H1 (cell line): ENCODE measurements around the gene EGF. TPM values are rescaled to one million over a fixed set of nuclear protein-coding genes. Genes with fewer than 3 reads are reported as not detected.

Source experiments
- CTCF ChIA-PET: fragments of 300-600 bp; sonication (Branson Sonifier 250); formaldehyde crosslinking; loops from one replicate; lab custom pipeline; 2021; ENCODE audit not compliant: partially characterized antibody; lab: Charles Lee
- POLR2A ChIA-PET: fragments of 300-600 bp; sonication (Branson Sonifier 250); formaldehyde crosslinking; loops from one replicate; lab custom pipeline; 2021; ENCODE audit warnings: inconsistent platforms; ENCODE audit not compliant: partially characterized antibody; lab: Charles Lee
- DNase-seq, 2 experiments: peaks; one replicate each; pipeline versions ENCODE4 v3.0.0 to v3.0.0-alpha.2; 2010 to 2022; ENCODE audit warnings: low spot score in 2 of 2, low read depth in 1 of 2, mixed read lengths in 1 of 2
- FAIRE-seq: peaks from 2 replicates; lab custom pipeline; 2011; peaks lifted over from hg19 to GRCh38; lab: Jason Lieb, UNC
- H2AFZ ChIP-seq: 2 replicates; pipeline ENCODE4 v1.8.1; 2012; ENCODE audit warnings: low read length, inconsistent platforms
- H2AK5ac ChIP-seq: 2 replicates; pipeline ENCODE4 v1.6.1; 2013; ENCODE audit warnings: low read depth, low read length
- H2BK120ac ChIP-seq: replicated peaks from 2 replicates; pipeline ENCODE3; 2013; ENCODE audit warnings: low read depth, low read length, inconsistent platforms
- H2BK12ac ChIP-seq: 2 replicates; pipeline ENCODE4 v1.6.1; 2013; ENCODE audit warnings: low read depth, low read length
- H2BK15ac ChIP-seq: 2 replicates; pipeline ENCODE4 v1.6.1; 2013; ENCODE audit warnings: low read length
- H2BK20ac ChIP-seq: 2 replicates; pipeline ENCODE4 v1.6.1; 2013; ENCODE audit warnings: low read length
- H2BK5ac ChIP-seq: 2 replicates; pipeline ENCODE4 v1.6.1; 2013; ENCODE audit warnings: low read depth, low read length
- H3K14ac ChIP-seq: 2 replicates; pipeline ENCODE4 v1.6.1; 2013; ENCODE audit warnings: inconsistent platforms; ENCODE audit not compliant: insufficient read length
- H3K18ac ChIP-seq: 2 replicates; pipeline ENCODE4 v1.6.1; 2013; ENCODE audit warnings: low read length; ENCODE audit errors: extremely low read depth
- H3K23ac ChIP-seq: 2 replicates; pipeline ENCODE4 v1.6.1; 2013; ENCODE audit warnings: inconsistent platforms; ENCODE audit not compliant: insufficient read length
- H3K23me2 ChIP-seq: 2 replicates; pipeline ENCODE4 v1.6.1; 2013; ENCODE audit warnings: low read depth, low read length
- H3K27ac ChIP-seq: 2 replicates; pipeline ENCODE4 v1.6.1; 2011; ENCODE audit warnings: low read depth, low read length, inconsistent platforms
- H3K27me3 ChIP-seq, 4 experiments: replicated peaks in 1 of 4; 1 replicate in 1 of 4; 2 replicates in 3 of 4; pipeline versions ENCODE4 v1.6.1 to v1.8.1; 2011 to 2013; ENCODE audit warnings: low read length in 3 of 4, mild to moderate bottlenecking in 3 of 4, inconsistent platforms in 2 of 4, mixed read lengths in 2 of 4, moderate library complexity in 1 of 4; ENCODE audit not compliant: control insufficient read depth in 3 of 4, insufficient read depth in 3 of 4; ENCODE audit errors: extremely low read depth in 1 of 4
- H3K36me3 ChIP-seq, 4 experiments: 2 replicates each; pipeline versions ENCODE4 v1.6.1 to v1.8.1; 2011 to 2013; ENCODE audit warnings: mild to moderate bottlenecking in 4 of 4, low read length in 3 of 4, moderate library complexity in 2 of 4, control low read depth in 1 of 4, inconsistent platforms in 1 of 4; ENCODE audit not compliant: insufficient read depth in 4 of 4, control insufficient read depth in 2 of 4
- H3K4ac ChIP-seq: replicated peaks from 2 replicates; pipeline ENCODE3; 2013; ENCODE audit warnings: low read length, low read depth, mixed read lengths, inconsistent platforms; ENCODE audit not compliant: insufficient read length
- H3K4me1 ChIP-seq, 4 experiments: replicated peaks in 1 of 4; 1 replicate in 1 of 4; 2 replicates in 3 of 4; pipeline versions ENCODE4 v1.6.1 to v1.8.1; 2011 to 2013; ENCODE audit warnings: low read length in 3 of 4, inconsistent platforms in 2 of 4, mixed read lengths in 1 of 4; ENCODE audit not compliant: insufficient read depth in 4 of 4, control insufficient read depth in 3 of 4
- H3K4me2 ChIP-seq, 2 experiments: 2 replicates each; pipeline versions ENCODE4 v1.6.1 to v1.8.1; 2011 to 2013; ENCODE audit warnings: low read depth in 2 of 2, low read length in 2 of 2, control low read depth in 1 of 2, inconsistent platforms in 1 of 2, mild to moderate bottlenecking in 1 of 2; ENCODE audit not compliant: insufficient read depth in 1 of 2
- H3K4me3 ChIP-seq, 4 experiments: fragments of 200-600, 300-600 bp in 1 of 4; sonication (generic), shearing (Covaris generic), sonication (Bioruptor Twin) in 1 of 4; 2 replicates each; pipeline versions ENCODE4 v1.5.1 to v1.8.1; 2011 to 2016; ENCODE audit warnings: low read length in 4 of 4, low read depth in 3 of 4, control low read depth in 2 of 4, inconsistent platforms in 2 of 4, mild to moderate bottlenecking in 2 of 4, mixed read lengths in 1 of 4, moderate library complexity in 1 of 4; ENCODE audit not compliant: insufficient read depth in 2 of 4; ENCODE audit errors: extremely low read depth in 1 of 4
- H3K56ac ChIP-seq: replicated peaks from 2 replicates; pipeline ENCODE3; 2013; ENCODE audit warnings: low read depth, mild to moderate bottlenecking, mixed read lengths, low read length, inconsistent platforms; ENCODE audit not compliant: insufficient read length
- H3K79me1 ChIP-seq: 2 replicates; pipeline ENCODE4 v1.6.1; 2013; ENCODE audit warnings: low read depth, low read length, control low read depth
- H3K79me2 ChIP-seq, 2 experiments: 2 replicates each; pipeline versions ENCODE4 v1.6.1 to v1.8.1; 2012 to 2013; ENCODE audit warnings: low read length in 2 of 2, mild to moderate bottlenecking in 2 of 2, inconsistent platforms in 1 of 2; ENCODE audit not compliant: insufficient read depth in 2 of 2, control insufficient read depth in 1 of 2
- H3K9ac ChIP-seq, 4 experiments: replicated peaks in 1 of 4; 1 replicate in 1 of 4; 2 replicates in 3 of 4; pipeline versions ENCODE4 v1.6.1 to v1.8.1; 2011 to 2013; ENCODE audit warnings: low read depth in 3 of 4, low read length in 3 of 4, control low read depth in 2 of 4, mild to moderate bottlenecking in 2 of 4, moderate library complexity in 2 of 4, inconsistent platforms in 1 of 4; ENCODE audit errors: extremely low read depth in 1 of 4
- H3K9me3 ChIP-seq, 2 experiments: 2 replicates each; pipeline versions ENCODE4 v1.6.1 to v1.8.1; 2012 to 2013; ENCODE audit warnings: mild to moderate bottlenecking in 2 of 2, moderate library complexity in 2 of 2, control low read depth in 1 of 2, inconsistent platforms in 1 of 2, low read depth in 1 of 2, low read length in 1 of 2, mixed read lengths in 1 of 2; ENCODE audit not compliant: insufficient read depth in 2 of 2
- H4K20me1 ChIP-seq, 2 experiments: replicated peaks in 1 of 2; 2 replicates each; pipeline versions ENCODE3 to v1.8.1; 2011 to 2013; ENCODE audit warnings: inconsistent platforms in 2 of 2, low read length in 2 of 2, mild to moderate bottlenecking in 1 of 2; ENCODE audit not compliant: insufficient read depth in 2 of 2, control insufficient read depth in 1 of 2
- H4K5ac ChIP-seq: 2 replicates; pipeline ENCODE4 v1.6.1; 2013; ENCODE audit warnings: low read length, low read depth, mixed read lengths, inconsistent platforms; ENCODE audit not compliant: insufficient read length
- H4K8ac ChIP-seq: 2 replicates; pipeline ENCODE4 v1.8.0; 2013; ENCODE audit warnings: mild to moderate bottlenecking, moderate library complexity, low read length, inconsistent platforms; ENCODE audit not compliant: insufficient read depth; ENCODE audit errors: extremely low read depth
- H4K91ac ChIP-seq: replicated peaks from 2 replicates; pipeline ENCODE3; 2013; ENCODE audit warnings: low read length, mixed read lengths, inconsistent platforms; ENCODE audit not compliant: insufficient read length
- EZH2 ChIP-seq: fragments of 200-600 bp; sonication (generic); IDR thresholded peaks from 2 replicates; pipeline ENCODE4 v1.7.1; 2012; ENCODE audit warnings: low read depth, mild to moderate bottlenecking, moderate library complexity, low read length, inconsistent platforms; ENCODE audit not compliant: severe bottlenecking
- GTF2F1 ChIP-seq: IDR thresholded peaks from 2 replicates; pipeline ENCODE4 v1.6.1; 2012; ENCODE audit warnings: low read depth, low read length, improper control_type of control experiment, borderline replicate concordance
- JUN ChIP-seq: IDR thresholded peaks from 2 replicates; pipeline ENCODE4 v1.6.1; 2011; ENCODE audit warnings: low read depth, mild to moderate bottlenecking, improper control_type of control experiment, low read length
- KDM4A ChIP-seq: IDR thresholded peaks from one replicate; pipeline ENCODE4 v1.7.1; 2012; ENCODE audit warnings: low read depth, mild to moderate bottlenecking, moderate library complexity, low read length, inconsistent platforms; ENCODE audit not compliant: severe bottlenecking
- POU5F1 ChIP-seq: IDR thresholded peaks from 2 replicates; pipeline ENCODE4 v1.6.1; 2011; ENCODE audit warnings: low read depth, mild to moderate bottlenecking, low read length, moderate library complexity
- RAD21 ChIP-seq, 2 experiments: IDR thresholded peaks in 1 of 2; conservative IDR thresholded peaks in 1 of 2; 2 replicates each; pipeline ENCODE4 v1.6.1; 2011; ENCODE audit warnings: low read depth in 2 of 2, low read length in 2 of 2, improper control_type of control experiment in 1 of 2, inconsistent platforms in 1 of 2, mild to moderate bottlenecking in 1 of 2, moderate library complexity in 1 of 2
- SIN3A ChIP-seq, 2 experiments: IDR thresholded peaks in 1 of 2; conservative IDR thresholded peaks in 1 of 2; 2 replicates each; pipeline ENCODE4 v1.6.1; 2011 to 2012; ENCODE audit warnings: low read length in 2 of 2, improper control_type of control experiment in 1 of 2, low read depth in 1 of 2, mild to moderate bottlenecking in 1 of 2
- SIX5 ChIP-seq: IDR thresholded peaks from 2 replicates; pipeline ENCODE4 v1.6.1; 2011; ENCODE audit warnings: mild to moderate bottlenecking, low read depth, low read length
- SP1 ChIP-seq: IDR thresholded peaks from 2 replicates; pipeline ENCODE4 v1.6.1; 2011; ENCODE audit warnings: low read depth, low read length
- SP4 ChIP-seq: IDR thresholded peaks from 2 replicates; pipeline ENCODE4 v1.6.1; 2012; ENCODE audit warnings: low read length, inconsistent platforms
- ZNF274 ChIP-seq: IDR thresholded peaks from 2 replicates; pipeline ENCODE4 v1.7.0; 2012; ENCODE audit warnings: low read length, borderline replicate concordance; ENCODE audit errors: extremely low read depth
- WGBS, 2 experiments: shearing (Covaris generic) in 1 of 2; methylation state at CpG; one replicate each; pipeline versions ENCODE4 v1.1.6 to v1.1.7; 2013 to 2015; ENCODE audit warnings: low lambda C conversion rate in 2 of 2, mixed read lengths in 2 of 2, inconsistent platforms in 1 of 2, low coverage in 1 of 2, missing lambda C conversion rate in 1 of 2; ENCODE audit not compliant: insufficient replicate concordance in 2 of 2, insufficient coverage in 1 of 2, insufficient read length in 1 of 2; ENCODE audit errors: extremely low coverage in 1 of 2, missing lambda C conversion rate in 1 of 2; 5-methylcytosine and 5-hydroxymethylcytosine counted together
- polyA plus RNA-seq, 7 experiments: library from polyadenylated mRNA; depleted of rRNA in 3 of 7; stranded (reverse) in 5 of 7; unstranded in 2 of 7; fragments of >200 nt in 5 of 7; fragments of 200-250 nt in 2 of 7; gene quantifications; 1 replicate in 5 of 7; 2 replicates in 1 of 7; 4 replicates in 1 of 7; pipeline versions ENCODE4 v1.2.1 to v1.2.3, GENCODE V29; 2011 to 2013; ENCODE audit warnings: missing spikeins in 2 of 7, mixed read lengths in 2 of 7
- total RNA-seq: library from RNA; stranded (reverse); fragmentation: NEBNext Ultra II Directional; extraction: Animal tissue kit (Norgen Biotek cat#: 25700); gene quantifications from 2 replicates; pipeline ENCODE4 v1.2.1, GENCODE V29; 2021

Gene EGF
- total and polyA plus RNA-seq, 2 of the 8 experiments (the other 6 are each of a cell fraction or from before 2014, with no cell fraction given): 1.5 to 2.6 TPM

DNA sequence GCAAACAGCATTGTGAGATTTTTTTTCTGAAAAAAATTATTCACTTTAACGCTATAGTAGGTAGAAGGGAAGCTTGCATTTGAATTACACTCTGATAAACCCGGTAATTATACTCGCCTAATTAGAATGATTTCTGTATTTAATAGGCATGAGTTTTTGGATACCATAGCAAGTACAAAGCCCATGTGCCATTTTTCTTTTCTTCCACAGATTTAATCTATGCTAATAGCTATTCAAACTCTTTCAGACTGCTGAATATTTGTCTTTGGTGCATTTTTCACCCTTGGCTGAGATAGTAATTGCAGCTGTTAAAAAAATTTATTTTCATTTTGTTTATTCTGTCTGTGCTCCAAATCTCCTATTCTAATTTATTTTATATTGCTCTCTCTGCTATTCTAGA is 113.0 kb downstream of the EGF start:
- Histone ChIP-seq H3K27me3 (no peaks in the 10 kb centered on the region), H2AK5ac (no peak overlapping the region), H3K4ac (no peak overlapping the region), H4K5ac (no peak overlapping the region), H2BK15ac (no peak overlapping the region), H3K18ac (no peak overlapping the region), H3K56ac (no peak overlapping the region), H4K91ac (no peak overlapping the region), H2BK20ac (no peak overlapping the region), H3K14ac (no peak overlapping the region), H4K20me1 (no peaks in the 10 kb centered on the region), H3K23me2 (no peaks in the 10 kb centered on the region), H2BK120ac (no peak overlapping the region), H3K23ac (no peak overlapping the region), H2BK5ac (no peak overlapping the region), H3K4me1 (no peaks in the 10 kb centered on the region; a peak in 1 of 7 replicates), H3K36me3 (no peaks in the 10 kb centered on the region), H3K9me3 (no peaks in the 10 kb centered on the region), H3K4me3 (no peak overlapping the region), H3K4me2 (no peak overlapping the region), H3K79me2 (no peaks in the 10 kb centered on the region), H3K79me1 (no peaks in the 10 kb centered on the region), H2AFZ (no peak overlapping the region), H2BK12ac (no peak overlapping the region), H3K9ac (no peak overlapping the region), H3K27ac (no peak overlapping the region), H4K8ac (no peak overlapping the region)
- TF ChIP-seq EZH2: no peak
- no peak for TF ChIP-seq JUN
- no peak for TF ChIP-seq ZNF274
- TF ChIP-seq SIX5: no peak
- TF ChIP-seq SP1: no peak
- TF ChIP-seq SIN3A (conservative IDR thresholded peaks at IDR 0.05 in 1 of 2, IDR thresholded peaks at IDR 0.05 in 1 of 2; ENCODE audit: low read depth in 1 of 2, low read length in 2 of 2): no peak
- TF ChIP-seq KDM4A: no peak
- TF ChIP-seq GTF2F1: no peak
- TF ChIP-seq SP4: no peak
- TF ChIP-seq POU5F1: no peak
- TF ChIP-seq RAD21 (IDR thresholded peaks at IDR 0.05 in 1 of 2, conservative IDR thresholded peaks at IDR 0.05 in 1 of 2; ENCODE audit: low read depth in 2 of 2, low read length in 2 of 2): no peak
- POLR2A ChIA-PET: no interaction called here
- FAIRE-seq (no peak), DNase-seq (no peak)
- 94% methylated on average over 3 of the region's 3 CpGs; no CpG with 5 or more reads in 1 of the 2 experiments for WGBS, 2 experiments
- CTCF ChIA-PET: interaction anchor here (0.7 to 1.3 kb wide), 3 partner anchors 19 to 47 kb away, joined by 3 to 6 read pairs (median 3); no protein-coding TSS in a partner anchor
